Suppressor macrophage (primary cell): ENCODE data around the gene TRIM37.
A peak's percentile ranks its signal among the peaks of the same experiment; 100 is the strongest.

ENCODE experiments used
- DNase-seq, 4 experiments: peaks; one replicate each; pipeline ENCODE4 v3.0.0-alpha.2; 2020 to 2022

TRIM37 gene

GRCh38 chr17:58936295-58936694 is 170.4 kb downstream of the TRIM37 start:
- no peak for DNase-seq

DNA sequence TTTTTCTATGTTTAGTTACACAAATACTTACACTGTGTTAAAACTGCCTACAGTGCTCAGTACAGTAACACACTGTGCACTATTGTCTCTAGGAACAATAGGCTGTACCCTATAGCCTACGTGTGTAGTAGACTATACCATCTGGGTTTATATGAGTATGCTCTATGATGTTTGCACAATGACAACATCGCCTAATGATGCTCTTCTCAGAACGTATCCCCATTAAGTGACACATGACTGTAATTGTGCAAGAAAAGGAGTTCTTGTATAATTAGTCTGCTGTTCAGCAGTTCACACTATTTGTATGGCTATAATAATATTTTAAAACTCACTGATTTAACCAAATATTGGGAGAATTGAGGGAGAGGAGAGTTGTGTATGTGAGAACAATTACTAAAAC is 173.7 kb downstream of the TRIM37 start:
- DNase-seq = peak in 2 of 4 experiments; percentile 15 to 30
